ENCODE data around the gene HMCN2. TPM values are rescaled to one million over a fixed set of nuclear protein-coding genes. Genes with fewer than 3 reads are reported as not detected.
A peak's percentile ranks its signal among the peaks of the same experiment; 100 is the strongest.

Gene HMCN2
- total and polyA plus RNA-seq, 4 donors: 0.24 to 1.8 (median 0.29) TPM

GRCh38 chr9:130264414-130265350 is 878 bp upstream of the HMCN2 start:
- Histone ChIP-seq H3K27ac (ENCODE audit: low read depth in 1 of 2, low read length in 2 of 2) (no peak overlapping the region), H3K27me3 (ENCODE audit: control insufficient read depth in 4 of 4, insufficient read depth in 4 of 4, low read length in 3 of 4) (peaks cover 0 to 2% (median 0%) of the 10 kb centered on the region in 4 donors), H3K9ac (ENCODE audit: low read depth in 1 of 2, low read length in 2 of 2) (no peak overlapping the region), H3K4me1 (ENCODE audit: control insufficient read depth in 4 of 4, insufficient read depth in 4 of 4, low read length in 3 of 4) (peaks cover 18 to 46% (median 30%) of the 10 kb centered on the region in 4 donors), H3K36me3 (ENCODE audit: control insufficient read depth in 4 of 4, insufficient read depth in 3 of 4, low read depth in 1 of 4, low read length in 3 of 4) (no peaks in the 10 kb centered on the region), H3K4me3 (ENCODE audit: low read depth in 1 of 3, low read length in 3 of 3) (no peak overlapping the region), H3K9me3 (ENCODE audit: control insufficient read depth in 4 of 4, low read length in 3 of 4) (no peaks in the 10 kb centered on the region)
- WGBS: 82% methylated on average over 18 of the region's 18 CpGs
- TF ChIP-seq RAD21 (IDR thresholded peaks at IDR 0.05) (no peak), GABPA (IDR thresholded peaks at IDR 0.05 in 1 of 2, conservative IDR thresholded peaks at IDR 0.05 in 1 of 2) (no peak), ATF3 (IDR thresholded peaks at IDR 0.05) (no peak), HNF4G (IDR thresholded peaks at IDR 0.05) (no peak), REST (IDR thresholded peaks at IDR 0.05) (no peak), SP1 (IDR thresholded peaks at IDR 0.05) (no peak), HNF4A (conservative IDR thresholded peaks at IDR 0.05) (no peak), RXRA (IDR thresholded peaks at IDR 0.05) (no peak), MAX (IDR thresholded peaks at IDR 0.05) (no peak), YY1 (IDR thresholded peaks at IDR 0.05) (no peak)
- DNase-seq (ENCODE audit: low spot score): no peak

- Histone ChIP-seq H3K4me1 (ENCODE audit: control insufficient read depth in 4 of 4, insufficient read depth in 4 of 4, low read length in 3 of 4) (peaks cover 17 to 32% (median 22%) of the 10 kb centered on the region in 4 donors), H3K36me3 (ENCODE audit: control insufficient read depth in 4 of 4, insufficient read depth in 3 of 4, low read depth in 1 of 4, low read length in 3 of 4) (no peaks in the 10 kb centered on the region), H3K4me3 (ENCODE audit: low read depth in 1 of 3, low read length in 3 of 3) (peak overlapping the region in 1 of 3 donors; percentile 37), H3K27ac (ENCODE audit: low read depth in 1 of 2, low read length in 2 of 2) (no peak overlapping the region), H3K27me3 (ENCODE audit: control insufficient read depth in 4 of 4, insufficient read depth in 4 of 4, low read length in 3 of 4) (peaks cover 0 to 2% (median 0%) of the 10 kb centered on the region in 4 donors), H3K9ac (ENCODE audit: low read depth in 1 of 2, low read length in 2 of 2) (no peak overlapping the region), H3K9me3 (ENCODE audit: control insufficient read depth in 4 of 4, low read length in 3 of 4) (no peaks in the 10 kb centered on the region)
- DNase-seq (ENCODE audit: low spot score): no peak
- 51% methylated on average over 41 of the region's 41 CpGs for WGBS
- TF ChIP-seq EGR1 (IDR thresholded peaks at IDR 0.05; ENCODE audit: low read depth in 2 of 2): no peak
- TF ChIP-seq RXRA (IDR thresholded peaks at IDR 0.05): no peak
- no peak for TF ChIP-seq JUND (IDR thresholded peaks at IDR 0.05)
- no peak for TF ChIP-seq SP1 (IDR thresholded peaks at IDR 0.05)
- no peak for TF ChIP-seq FOXA1 (IDR thresholded peaks at IDR 0.05)
- no peak for TF ChIP-seq GABPA (IDR thresholded peaks at IDR 0.05 in 1 of 2, conservative IDR thresholded peaks at IDR 0.05 in 1 of 2)
- no peak for TF ChIP-seq HNF4A (conservative IDR thresholded peaks at IDR 0.05)
- no peak for TF ChIP-seq HNF4G (IDR thresholded peaks at IDR 0.05)
- TF ChIP-seq CTCF (IDR thresholded peaks at IDR 0.05; ENCODE audit: low read depth, low read length, missing input control): no peak
- no peak for TF ChIP-seq ATF3 (IDR thresholded peaks at IDR 0.05)
- TF ChIP-seq RAD21 (IDR thresholded peaks at IDR 0.05): no peak
- TF ChIP-seq MAX (IDR thresholded peaks at IDR 0.05): no peak
- TF ChIP-seq FOXA2 (IDR thresholded peaks at IDR 0.05): no peak
- TF ChIP-seq NR2F2 (IDR thresholded peaks at IDR 0.05): no peak
- no peak for TF ChIP-seq TAF1 (conservative IDR thresholded peaks at IDR 0.05)
- no peak for TF ChIP-seq YY1 (IDR thresholded peaks at IDR 0.05)
- no peak for TF ChIP-seq REST (IDR thresholded peaks at IDR 0.05)
Measured at GRCh38 chr9:130266236-130267098, 907 bp downstream of the HMCN2 start.

Data from liver (tissue), 9 donors.